HG02571 (cell line): ENCODE measurements around the gene SHQ1.
"Not testable (repeated sequence)": the region's sequence is repeated elsewhere in the genome, so short reads cannot be mapped to it uniquely, and the experiment has no call there.

Source experiments
- ATAC-seq: cut with Tn5 transposase; IDR thresholded peaks from one replicate; pipeline ENCODE4 v1.9.1; 2021; ENCODE audit warnings: mild to moderate bottlenecking, moderate library complexity; ENCODE audit not compliant: unreplicated experiment

SHQ1 gene

DNA sequence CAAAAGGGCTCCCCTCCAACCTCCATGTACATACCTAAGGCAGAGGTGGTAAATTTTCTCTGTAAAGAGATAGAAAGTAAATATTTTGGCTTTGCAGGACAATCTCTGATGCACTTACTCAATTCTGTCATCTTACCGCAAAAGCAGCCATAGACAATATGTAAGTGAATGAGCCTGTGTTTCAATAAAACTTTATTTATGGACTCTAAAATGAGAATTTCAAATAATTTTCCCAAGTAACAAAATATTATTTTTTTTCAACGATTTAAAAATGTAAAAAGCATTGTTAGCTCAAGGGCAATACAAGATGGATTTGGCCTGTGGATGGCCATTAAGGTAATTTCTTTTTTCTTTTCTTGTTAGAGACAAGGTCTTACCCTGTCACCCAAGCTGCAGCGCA is 44.7 kb downstream of the SHQ1 start:
- ATAC-seq = no peak

DNA sequence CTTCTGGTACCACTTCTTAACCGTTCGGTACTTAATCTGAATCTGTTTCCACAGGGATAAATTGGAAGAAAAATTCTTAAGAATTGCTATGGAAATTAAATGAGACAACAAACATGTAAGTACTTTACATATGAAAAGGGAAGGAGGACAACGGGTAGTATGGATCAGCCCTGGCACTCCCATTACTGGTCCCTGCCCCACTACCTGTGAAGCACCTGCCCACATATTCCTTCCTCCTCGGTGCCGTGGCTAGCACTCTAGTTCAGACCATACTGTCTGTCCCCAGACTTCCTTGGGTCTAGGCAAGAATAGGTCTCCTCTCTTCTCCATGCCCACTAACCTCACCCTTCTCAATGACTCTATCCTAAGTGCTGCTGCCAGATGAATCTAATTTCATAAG is 46.2 kb downstream of the SHQ1 start:
- ATAC-seq = no peak

DNA sequence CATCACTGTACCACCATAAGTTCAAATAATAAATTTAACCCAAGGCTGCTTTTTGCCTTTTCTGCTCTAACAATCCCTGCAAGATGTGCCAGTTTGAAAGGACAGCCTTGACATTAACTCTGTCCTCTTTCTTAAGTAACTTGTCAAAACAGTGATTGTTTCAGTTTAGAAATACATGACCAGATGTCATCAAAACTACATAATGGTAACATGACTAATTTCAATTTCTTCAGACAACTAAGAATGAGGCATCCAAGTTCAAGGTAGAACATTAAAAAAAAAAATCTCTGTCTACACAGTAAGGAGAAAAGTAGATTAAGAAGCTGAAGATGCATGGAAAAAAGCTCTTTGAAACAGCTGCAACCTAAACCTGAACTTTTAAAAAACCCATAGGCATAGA is 47.4 kb downstream of the SHQ1 start:
- ATAC-seq = no peak

DNA sequence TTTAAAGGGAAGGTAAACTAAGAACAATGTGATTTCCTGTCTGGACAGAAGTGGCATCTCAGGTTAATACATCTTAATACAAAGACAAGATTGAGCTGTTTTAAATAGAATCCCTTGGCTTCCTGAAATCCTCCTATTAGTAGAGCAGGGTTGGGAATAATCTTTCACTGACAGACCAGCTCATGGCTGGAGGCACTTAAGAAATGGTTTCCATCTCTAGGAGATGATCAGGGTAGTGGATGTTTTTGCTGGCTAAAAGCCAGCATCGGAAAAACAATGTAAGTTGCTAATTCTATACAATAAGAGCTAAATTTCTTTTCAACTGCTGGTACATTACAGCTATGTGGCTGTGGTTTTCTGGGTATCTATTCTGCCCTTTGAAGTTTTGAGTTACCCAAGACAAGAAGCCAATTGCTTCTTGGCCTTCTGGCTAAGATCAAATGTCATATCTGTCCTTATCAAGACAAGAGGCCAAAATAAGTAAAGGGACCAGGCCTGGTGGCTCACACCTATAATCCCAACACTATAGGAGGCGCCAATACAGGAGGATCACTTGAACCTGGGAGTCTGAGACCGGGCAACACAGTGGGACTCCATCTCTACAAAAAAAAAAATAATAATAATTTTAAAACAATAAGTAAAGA is 49.6 kb downstream of the SHQ1 start:
- ATAC-seq = no peak

DNA sequence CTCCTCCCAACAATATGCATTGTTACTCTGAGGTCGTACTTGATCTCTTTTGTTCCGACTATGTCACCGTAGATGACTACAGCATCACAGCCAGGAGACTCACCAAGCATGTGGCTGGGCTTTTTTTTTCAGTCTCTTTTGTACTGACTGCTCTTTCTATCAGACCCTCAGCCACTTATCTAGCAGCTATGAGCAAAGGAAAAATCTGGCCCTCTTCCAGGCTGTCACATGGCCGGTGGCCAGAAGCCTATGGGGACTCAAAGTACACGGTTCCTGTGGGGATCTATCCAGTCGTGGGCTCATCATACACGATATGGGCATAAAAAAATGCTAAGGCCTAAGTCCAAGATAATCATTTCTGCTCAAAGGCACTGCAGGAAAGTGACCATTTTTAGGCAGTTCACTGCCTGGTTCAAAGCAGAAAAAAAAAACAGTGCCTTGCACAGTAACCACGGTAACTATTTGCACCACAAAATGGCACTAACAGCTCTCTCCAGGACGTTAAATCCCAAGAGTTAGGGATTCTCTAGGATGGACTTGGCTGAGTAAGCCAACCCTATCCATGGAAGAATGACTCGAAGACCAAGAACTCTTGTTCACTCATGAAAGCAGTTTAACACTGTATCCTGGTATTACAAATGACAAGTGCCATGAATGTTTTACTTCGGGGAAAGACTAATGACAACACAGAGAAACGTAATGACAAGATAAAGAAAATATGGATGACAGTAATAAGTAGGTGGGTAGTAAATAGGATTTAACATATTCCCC is 50.3 kb downstream of the SHQ1 start:
- ATAC-seq = no peak

DNA sequence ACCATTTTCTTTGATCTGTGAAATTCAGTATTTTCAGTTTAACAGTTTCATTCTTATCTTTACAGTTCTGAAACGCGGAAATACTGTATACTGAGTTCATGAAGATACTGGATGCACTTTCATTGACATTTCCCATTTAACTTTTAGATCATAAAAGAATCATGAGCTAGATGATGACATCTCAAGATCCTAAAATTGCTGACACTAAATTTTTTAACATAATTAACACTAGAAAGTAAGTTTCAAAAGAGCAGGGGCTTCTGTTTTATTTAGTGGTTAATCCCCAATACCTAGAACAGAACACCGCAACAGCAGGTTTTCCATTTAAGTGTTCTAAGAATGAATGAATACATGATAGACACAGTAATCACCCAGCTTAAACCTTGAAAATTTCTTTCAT is 54.2 kb downstream of the SHQ1 start:
- ATAC-seq = no peak

DNA sequence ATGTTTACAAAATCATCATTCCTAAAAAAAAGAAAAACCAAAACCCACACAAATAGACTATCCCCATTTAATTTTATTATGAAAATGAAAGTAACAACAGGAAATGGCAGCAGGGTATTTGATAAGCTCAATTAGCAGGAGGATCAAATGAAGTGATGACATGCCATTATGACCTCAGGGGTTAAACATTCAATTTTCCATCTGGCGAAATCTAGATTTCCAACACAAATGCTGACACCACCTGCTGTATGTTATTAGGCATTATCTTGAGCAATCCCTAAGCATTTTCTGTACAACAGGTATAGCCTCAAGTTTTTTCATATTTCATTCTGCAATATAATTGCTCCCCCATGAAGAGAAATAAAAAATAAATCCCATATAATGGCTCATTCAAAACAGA is 57.1 kb downstream of the SHQ1 start:
- no peak for ATAC-seq

DNA sequence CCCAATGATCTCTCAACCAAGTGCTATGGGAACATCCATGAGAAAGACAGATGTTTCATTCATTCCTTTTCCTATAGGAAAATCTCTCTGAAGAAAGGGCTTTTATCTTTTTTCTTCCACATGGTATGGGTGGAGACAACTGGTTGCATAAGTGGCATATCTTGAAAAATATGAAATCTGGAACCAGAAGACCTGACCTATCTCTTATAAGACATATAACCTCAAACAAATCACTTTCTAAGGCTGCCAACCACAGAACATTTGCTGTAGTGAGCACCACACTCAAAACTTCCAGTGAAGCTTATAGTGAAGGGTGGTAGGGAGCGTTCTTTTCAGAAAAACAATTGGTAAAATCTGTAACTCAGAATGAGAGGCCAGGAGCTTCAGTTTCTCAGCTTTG is 58.5 kb downstream of the SHQ1 start:
- no peak for ATAC-seq

DNA sequence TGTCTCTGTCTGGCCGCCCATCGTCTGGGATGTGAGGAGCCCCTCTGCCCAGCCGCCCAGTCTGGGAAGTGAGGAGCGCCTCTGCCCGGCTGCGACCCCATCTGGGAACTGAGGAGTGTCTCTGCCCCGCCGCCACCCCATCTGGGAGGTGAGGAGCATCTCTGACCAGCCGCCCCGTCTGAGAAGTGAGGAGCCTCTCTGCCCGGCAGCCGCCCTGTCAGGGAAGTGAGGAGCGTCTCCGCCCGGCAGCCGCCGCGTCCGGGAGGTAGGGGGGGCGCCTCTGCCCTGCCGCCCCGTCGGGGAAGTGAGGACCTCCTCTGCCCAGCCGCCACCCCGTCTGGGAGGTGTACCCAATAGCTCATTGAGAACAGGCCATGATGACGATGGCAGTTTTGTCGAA is 60.0 kb downstream of the SHQ1 start:
- not testable (repeated sequence) for ATAC-seq

DNA sequence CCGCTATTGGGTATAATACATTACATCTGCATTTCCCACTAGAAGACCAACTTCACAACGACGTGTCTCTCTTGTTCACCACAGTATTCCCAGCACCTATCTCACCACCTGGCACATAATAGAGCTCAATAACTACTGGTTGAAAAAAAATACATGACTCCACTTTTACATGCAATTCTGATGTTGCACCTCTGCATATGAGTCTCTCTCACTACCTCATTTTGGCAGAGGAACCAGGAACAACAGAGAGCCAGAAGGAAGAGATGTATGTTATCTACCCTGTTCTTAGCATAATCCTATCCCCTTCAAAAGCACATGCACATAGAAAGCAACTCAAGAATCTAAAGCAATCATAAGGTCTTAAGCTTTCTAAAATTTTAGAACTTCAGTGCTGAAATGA is 61.6 kb downstream of the SHQ1 start:
- ATAC-seq = no peak

DNA sequence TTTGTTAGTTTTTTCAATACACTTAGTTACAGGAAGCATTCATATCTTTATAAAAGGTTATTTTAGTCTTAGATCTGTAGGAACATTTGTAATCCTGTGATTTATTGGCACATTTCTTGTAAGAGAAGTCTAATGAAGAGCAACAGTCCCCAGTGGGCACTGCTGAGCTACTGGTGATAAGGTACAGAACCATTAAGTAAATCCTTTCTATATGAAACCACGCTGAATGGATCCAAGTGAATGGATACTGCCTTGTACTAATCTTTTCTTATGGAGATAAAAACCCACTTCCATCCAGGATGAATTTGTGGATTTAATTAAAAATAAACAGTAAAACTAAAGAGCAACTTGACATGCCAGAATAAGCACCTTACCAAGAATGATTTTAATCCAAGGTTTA is 64.0 kb downstream of the SHQ1 start:
- ATAC-seq = no peak

DNA sequence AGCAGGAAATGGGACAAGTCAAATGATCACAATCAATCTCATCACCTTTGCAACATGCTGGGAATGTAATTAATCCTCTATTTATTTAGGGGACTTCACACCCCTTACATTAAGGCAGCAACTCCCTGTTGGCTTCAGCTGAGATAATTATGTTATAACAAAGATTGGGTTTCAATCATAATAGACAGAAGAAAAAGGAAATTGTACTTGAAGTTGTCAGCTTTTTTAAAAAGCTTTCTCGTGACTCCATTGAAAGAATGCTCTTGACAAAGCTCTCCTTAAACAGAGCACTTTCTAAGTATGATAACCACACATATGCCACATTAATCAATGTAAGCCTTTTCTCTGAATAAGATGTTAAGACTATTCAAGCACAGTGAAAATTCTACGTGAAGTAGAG is 65.7 kb downstream of the SHQ1 start:
- no peak for ATAC-seq

DNA sequence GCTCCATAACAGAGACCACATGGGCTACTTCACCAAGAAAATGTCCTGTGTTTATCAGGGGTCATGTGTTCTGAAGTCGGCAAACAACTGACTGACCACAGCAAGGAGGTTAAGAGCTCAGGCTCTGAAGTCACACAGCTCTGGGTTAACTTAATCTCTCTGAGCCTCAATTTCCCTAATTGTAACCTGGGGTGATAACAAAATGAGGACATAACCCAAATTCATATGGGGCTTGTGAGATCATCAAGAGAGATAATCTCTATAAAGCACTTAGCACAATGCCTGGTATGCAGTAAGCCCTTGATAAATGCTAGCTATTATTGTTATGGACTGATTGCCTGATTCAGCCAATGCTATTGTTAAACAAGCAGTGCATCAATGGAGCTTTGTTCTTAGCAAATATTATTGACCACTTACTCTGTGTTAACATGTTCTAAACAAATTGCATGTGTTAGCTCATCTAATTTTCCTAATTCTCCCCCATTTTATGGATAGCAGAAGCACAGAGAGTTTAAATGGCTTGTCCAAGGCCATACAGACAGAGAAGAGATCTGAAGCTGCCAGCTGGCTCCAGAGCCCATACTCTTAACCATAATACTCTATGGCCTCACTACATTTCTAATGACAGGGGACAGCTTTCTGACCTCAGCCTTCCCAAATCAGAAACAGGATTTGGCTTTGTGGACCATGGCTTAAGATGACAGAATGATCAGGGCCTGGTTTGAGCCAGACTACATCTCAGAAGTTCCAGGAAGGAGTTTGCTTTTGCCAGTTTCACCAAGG is 78.3 kb downstream of the SHQ1 start:
- no peak for ATAC-seq

DNA sequence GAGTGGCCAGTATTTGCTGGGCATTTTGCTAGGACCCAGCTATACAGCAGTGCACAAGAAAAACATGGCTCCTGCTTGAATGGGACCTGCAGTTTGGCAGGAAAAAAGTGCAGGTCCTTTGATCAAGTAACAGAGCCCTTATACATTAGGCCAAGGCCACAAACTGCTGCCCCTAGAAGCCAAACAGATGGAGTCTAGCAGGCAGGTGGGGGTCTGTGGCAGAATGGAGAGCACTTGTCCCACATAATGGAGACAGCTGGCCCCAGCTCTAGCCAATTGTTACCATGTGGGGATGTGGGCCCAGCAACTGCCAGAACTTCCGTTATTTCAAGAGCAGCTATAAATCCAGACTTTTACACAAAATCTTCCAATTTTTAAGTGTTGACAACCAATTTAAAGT is 79.3 kb downstream of the SHQ1 start:
- no peak for ATAC-seq

DNA sequence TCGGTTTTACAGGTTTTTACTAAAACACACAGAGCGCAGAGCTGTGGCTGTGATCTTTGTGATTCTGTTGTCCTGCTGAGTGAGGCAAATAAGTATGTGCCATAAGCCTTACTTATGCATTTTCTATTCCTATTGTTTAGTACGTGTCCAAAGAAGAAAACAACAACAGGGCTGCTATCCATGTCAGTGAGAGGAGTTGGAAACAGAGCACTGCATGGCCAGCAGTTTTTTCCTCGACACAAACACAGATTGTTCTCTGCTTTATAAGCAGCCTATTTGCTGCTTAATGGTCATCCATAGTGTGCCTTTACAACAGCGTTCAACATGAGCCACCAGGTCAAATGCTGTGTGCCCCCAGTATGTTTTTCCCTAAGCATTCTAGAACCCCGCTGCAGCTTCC is 79.8 kb downstream of the SHQ1 start:
- ATAC-seq = no peak

DNA sequence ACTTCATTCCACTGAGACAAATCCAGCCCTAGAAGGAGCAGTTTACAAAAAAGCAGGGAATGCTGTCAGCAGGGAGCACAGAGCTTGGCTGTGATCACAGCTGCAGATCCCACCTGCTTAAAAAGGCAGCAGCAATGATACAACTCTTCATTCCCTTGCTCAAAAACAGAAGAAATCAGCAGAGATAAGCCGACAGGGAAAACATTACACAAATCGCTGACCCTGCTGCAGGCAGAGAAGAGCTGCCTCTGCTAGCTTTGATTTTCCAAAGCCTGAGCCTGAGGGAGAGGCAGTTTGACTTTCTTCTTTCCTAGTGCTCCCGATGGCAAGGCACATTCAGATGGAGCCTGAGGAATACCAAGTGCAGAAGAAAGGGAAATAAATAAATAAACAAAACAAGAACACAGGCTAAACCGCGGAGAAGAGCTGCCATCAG is 80.2 kb downstream of the SHQ1 start:
- ATAC-seq = no peak

DNA sequence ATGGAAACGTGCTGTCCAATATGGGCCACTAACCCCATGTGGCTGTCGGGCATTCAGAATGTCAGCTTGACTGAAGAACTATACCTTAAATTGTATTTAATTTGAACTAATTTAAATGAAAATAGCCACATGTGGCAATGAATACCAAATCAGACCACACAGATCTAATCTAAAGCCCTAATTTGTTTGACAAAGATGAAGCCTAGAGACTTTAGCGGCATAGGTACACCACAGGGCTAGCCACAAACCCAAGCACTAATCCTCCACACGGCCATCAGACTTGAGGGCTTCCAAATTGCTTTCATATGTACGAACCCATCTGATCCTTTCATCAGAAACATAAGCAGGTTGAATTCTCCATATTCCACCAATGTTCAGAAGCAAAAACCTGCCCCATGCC is 81.4 kb downstream of the SHQ1 start:
- ATAC-seq = no peak

DNA sequence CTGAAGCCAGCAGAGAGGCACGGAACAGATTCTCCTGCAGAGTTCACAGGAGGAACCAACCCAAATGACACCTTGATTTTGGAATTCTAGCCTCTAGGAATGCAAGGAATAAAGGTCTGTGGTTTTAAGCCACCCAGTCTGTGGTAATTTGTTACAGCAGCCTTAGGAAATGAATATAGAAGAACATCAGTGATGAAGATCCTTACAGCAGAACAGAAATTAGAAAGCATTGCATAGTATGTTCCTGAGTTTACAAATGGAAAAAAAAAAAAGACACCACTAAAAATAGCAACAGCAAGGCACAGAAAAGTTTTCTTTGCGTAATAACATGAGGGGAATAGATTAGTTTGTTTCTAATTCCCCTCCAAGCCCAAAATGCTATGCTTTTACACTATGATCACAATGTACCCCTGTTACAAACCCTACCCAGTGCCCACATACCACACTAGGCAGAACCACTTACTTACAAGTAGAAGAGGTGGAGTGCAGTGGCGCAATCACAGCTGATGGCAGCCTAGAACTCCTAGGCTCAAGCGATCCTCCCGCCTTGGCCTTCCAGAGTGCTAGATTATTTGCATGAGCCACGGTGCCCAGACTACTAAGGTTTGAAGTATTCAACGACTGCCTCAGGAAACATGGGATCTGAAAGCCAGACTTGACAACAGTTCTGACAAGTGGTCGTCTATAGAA is 84.3 kb downstream of the SHQ1 start:
- no peak for ATAC-seq

DNA sequence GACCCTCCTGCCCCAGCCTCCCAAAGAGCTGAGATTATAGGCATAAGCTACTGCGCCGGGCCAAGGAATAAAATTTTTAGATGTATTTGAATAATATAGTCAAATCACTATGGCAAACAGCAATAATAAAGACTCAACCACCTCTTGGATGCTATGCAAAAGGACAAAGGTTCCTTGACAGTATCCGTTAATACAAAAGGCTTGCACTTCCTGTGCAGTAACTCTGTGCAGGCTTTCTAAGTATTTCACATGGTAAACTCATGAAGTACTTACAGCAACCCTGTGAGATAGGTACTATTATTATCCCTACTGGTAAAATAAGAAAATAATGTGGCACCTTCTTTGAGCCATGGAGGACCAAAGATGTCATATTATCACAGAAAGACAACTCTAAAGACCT is 86.8 kb downstream of the SHQ1 start:
- no peak for ATAC-seq

DNA sequence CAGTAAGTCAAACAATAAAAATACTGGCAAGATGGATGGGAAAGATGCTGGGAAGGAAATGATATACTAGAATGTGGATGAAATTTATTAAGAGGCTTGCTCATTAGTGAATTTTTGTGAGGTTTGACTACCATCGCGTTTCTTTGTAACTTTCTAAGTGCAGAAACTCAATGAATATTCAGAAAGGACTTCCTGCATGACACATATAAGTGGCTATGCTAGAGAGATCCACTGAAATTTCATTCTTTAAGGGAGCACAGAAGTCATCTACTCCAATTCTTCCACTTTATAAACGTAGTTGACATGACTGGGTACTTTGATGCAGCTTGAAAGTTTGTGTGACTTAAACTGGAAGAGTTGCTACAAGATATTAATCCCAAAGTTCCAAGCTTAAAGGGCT is 88.0 kb downstream of the SHQ1 start:
- no peak for ATAC-seq

DNA sequence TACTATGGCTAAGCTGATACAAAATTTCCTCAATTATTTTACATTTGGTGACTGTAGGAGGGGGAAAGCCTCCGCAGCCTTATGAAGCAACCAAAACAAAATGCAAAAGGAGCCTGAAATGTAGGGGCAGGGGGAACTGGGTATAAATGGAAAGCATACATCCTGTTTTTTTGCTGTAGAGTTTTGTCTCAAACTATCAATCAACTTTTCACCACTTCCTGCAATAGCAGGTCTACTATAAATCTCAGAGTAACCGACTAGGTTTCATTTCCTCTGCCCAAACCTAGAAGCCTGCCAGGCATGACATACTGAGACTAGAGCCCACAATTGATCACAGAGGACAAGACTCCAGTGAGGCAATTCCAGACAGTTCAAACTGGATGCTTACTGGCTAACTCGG is 91.3 kb downstream of the SHQ1 start:
- ATAC-seq = peak; percentile 100
